PFSK-1 (cell line): Measurements from ENCODE around the gene LMAN2.

Experiments used
- FOXP2 ChIP-seq: optimal IDR thresholded peaks from 2 replicates; pipeline ENCODE3; 2011; ENCODE audit warnings: borderline replicate concordance, control low read depth, inconsistent platforms; ENCODE audit not compliant: insufficient read depth; ENCODE audit errors: extremely low read length, extremely low read depth
- POLR2AphosphoS5 ChIP-seq: IDR thresholded peaks from 2 replicates; pipeline ENCODE4 v1.6.1; 2012; ENCODE audit warnings: low read depth, mild to moderate bottlenecking, control low read depth, low read length, moderate library complexity
- REST ChIP-seq, 2 experiments: IDR thresholded peaks; 2 replicates each; pipeline versions ENCODE4 v1.6.1 to v1.8.0; 2011 to 2012; ENCODE audit warnings: low read depth in 2 of 2, low read length in 2 of 2, control low read depth in 1 of 2, inconsistent platforms in 1 of 2, mild to moderate bottlenecking in 1 of 2, moderate library complexity in 1 of 2; ENCODE audit not compliant: insufficient read depth in 1 of 2
- SIN3A ChIP-seq: IDR thresholded peaks from 2 replicates; pipeline ENCODE4 v1.6.1; 2012; ENCODE audit warnings: mild to moderate bottlenecking, low read length, moderate library complexity, borderline replicate concordance; ENCODE audit not compliant: insufficient read depth
- TAF1 ChIP-seq: IDR thresholded peaks from 2 replicates; pipeline ENCODE4 v1.6.1; 2012; ENCODE audit warnings: low read length, control low read depth, borderline replicate concordance; ENCODE audit not compliant: insufficient read depth

The LMAN2 gene

DNA sequence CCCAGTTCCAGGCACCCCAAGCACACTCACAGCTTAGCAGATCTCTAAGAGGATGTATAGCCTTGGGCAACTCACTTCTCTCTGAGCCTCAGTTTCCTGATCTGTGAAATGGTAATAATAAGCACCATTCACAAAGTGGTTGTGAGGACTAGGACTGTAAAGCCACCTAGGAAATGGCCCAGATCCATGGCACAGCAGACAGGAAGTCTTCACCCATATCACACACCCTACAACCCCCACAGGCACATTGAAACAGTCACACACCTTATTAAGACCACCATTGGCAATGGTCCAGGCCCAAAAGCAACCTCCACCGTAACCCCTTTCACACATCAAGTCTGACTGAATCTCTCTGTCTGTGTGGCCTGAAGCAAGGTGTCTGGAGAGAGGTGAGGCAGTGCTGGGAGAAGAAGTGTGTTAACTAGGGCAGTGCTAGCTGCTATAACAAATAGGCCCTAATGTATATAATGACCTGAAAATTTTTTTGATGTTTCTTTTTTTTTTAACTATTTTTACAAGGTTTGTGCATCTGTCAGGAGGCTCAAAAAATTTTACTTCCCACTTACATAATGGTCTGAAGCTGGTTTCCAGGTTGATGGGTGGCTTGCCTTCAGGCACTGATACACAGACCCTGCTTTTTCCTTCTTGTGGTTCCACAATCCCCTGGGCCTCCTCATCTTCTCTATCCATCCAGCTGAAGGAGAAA lies 3.8 kb upstream of the LMAN2 start:
- no peak for TF ChIP-seq SIN3A
- no peak for TF ChIP-seq POLR2AphosphoS5
- no peak for TF ChIP-seq TAF1
- TF ChIP-seq FOXP2, result no peak
- TF ChIP-seq REST (IDR thresholded peaks at IDR 0.05; ENCODE audit: insufficient read depth in 1 of 2, low read depth in 2 of 2, low read length in 2 of 2), result no peak

GRCh38 chr5:177354711-177355110 lies 3.2 kb upstream of the LMAN2 start:
- no peak for TF ChIP-seq TAF1
- no peak for TF ChIP-seq REST (IDR thresholded peaks at IDR 0.05; ENCODE audit: insufficient read depth in 1 of 2, low read depth in 2 of 2, low read length in 2 of 2)
- no peak for TF ChIP-seq SIN3A
- TF ChIP-seq POLR2AphosphoS5, result no peak
- TF ChIP-seq FOXP2, result no peak

DNA sequence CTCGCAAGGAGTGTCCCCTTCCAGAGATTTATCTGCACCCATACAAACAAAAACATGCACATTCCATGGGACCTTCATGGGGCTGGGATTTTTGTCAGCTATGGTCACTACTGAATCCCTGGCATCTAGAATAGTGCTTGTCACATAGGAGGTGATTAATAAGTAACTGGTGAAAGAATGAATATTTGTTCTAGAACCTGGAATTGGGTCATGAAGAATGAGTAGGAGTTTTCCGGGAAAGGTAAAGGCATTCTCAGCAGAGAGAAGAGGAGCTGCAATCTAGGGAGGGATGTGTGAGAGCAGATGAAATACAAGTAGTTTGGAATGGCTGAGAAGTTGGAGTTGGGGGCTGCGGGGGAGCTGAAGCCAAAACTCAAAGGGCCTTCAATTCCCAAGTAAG lies 2.8 kb upstream of the LMAN2 start:
- TF ChIP-seq POLR2AphosphoS5 (no peak), TAF1 (no peak), REST (IDR thresholded peaks at IDR 0.05; ENCODE audit: insufficient read depth in 1 of 2, low read depth in 2 of 2, low read length in 2 of 2) (no peak), FOXP2 (no peak), SIN3A (no peak)

GRCh38 chr5:177353093-177353492 lies 1.6 kb upstream of the LMAN2 start:
- no peak for TF ChIP-seq FOXP2
- TF ChIP-seq REST (IDR thresholded peaks at IDR 0.05; ENCODE audit: insufficient read depth in 1 of 2, low read depth in 2 of 2, low read length in 2 of 2), result no peak
- TF ChIP-seq TAF1, result no peak
- TF ChIP-seq POLR2AphosphoS5, result no peak
- TF ChIP-seq SIN3A, result no peak
